HG02840 (cell line): Measurements from ENCODE around the gene BCAS1.

Experiments
- ATAC-seq: cut with Tn5 transposase; IDR thresholded peaks from one replicate; pipeline ENCODE4 v1.9.1; 2021; ENCODE audit warnings: mild to moderate bottlenecking, moderate library complexity, moderate number of reproducible peaks; ENCODE audit not compliant: unreplicated experiment, low FRiP score

BCAS1 gene

GRCh38 chr20:54103067-54103761, 32.8 kb upstream of the BCAS1 start:
- ATAC-seq: no peak

DNA sequence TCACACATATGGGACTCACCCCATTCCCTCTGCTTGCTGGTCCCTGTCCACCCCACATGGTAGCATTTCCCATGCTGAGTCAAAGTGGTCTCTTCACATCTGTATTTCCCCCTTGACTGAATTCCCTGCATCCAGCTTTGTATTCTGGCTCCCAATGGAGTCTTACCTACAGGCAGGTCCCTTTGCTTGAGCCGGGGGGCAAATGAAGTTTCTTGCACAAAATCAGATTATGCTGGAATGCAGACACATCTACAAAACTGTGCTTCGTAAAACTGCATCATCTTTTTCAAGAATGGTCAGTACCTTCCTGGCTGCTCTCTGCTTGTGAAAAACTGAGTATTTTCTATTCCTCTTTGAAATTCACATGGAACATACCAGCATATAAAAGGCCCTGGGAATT, 32.1 kb upstream of the BCAS1 start:
- no peak for ATAC-seq

- ATAC-seq: no peak
Observed at GRCh38 chr20:54100563-54100962, 30.2 kb upstream of the BCAS1 start.

GRCh38 chr20:54099894-54100293, 29.5 kb upstream of the BCAS1 start:
- no peak for ATAC-seq

DNA sequence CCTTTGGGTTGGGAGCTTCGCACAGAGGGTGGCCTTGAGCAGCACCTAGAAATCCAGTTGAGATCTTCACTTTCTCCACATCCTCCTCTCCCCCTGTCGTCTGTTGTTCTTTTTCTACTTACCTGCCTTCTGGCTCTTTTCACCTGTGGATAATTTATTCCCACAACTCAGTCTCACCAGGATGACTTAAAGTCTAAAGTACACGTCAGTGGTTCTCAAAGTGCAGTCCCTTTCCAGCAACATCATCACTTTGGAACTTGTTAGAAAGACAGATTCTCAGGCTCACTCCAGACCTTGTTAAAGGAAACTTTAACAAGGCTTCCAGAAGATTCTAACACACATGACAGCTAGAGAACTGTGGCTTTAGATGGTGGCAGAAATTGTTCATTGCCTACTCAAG, 27.7 kb upstream of the BCAS1 start:
- ATAC-seq: no peak

GRCh38 chr20:54097236-54097529, 26.8 kb upstream of the BCAS1 start:
- no peak for ATAC-seq

- ATAC-seq: no peak
Observed at GRCh38 chr20:54095824-54096223, 25.4 kb upstream of the BCAS1 start.

- no peak for ATAC-seq
Observed at GRCh38 chr20:54094268-54094580, 23.8 kb upstream of the BCAS1 start.

GRCh38 chr20:54093423-54094267, 23.3 kb upstream of the BCAS1 start:
- no peak for ATAC-seq

- ATAC-seq: no peak
Observed at GRCh38 chr20:54092021-54092420, 21.6 kb upstream of the BCAS1 start.

GRCh38 chr20:54091120-54091480, 20.7 kb upstream of the BCAS1 start:
- no peak for ATAC-seq

DNA sequence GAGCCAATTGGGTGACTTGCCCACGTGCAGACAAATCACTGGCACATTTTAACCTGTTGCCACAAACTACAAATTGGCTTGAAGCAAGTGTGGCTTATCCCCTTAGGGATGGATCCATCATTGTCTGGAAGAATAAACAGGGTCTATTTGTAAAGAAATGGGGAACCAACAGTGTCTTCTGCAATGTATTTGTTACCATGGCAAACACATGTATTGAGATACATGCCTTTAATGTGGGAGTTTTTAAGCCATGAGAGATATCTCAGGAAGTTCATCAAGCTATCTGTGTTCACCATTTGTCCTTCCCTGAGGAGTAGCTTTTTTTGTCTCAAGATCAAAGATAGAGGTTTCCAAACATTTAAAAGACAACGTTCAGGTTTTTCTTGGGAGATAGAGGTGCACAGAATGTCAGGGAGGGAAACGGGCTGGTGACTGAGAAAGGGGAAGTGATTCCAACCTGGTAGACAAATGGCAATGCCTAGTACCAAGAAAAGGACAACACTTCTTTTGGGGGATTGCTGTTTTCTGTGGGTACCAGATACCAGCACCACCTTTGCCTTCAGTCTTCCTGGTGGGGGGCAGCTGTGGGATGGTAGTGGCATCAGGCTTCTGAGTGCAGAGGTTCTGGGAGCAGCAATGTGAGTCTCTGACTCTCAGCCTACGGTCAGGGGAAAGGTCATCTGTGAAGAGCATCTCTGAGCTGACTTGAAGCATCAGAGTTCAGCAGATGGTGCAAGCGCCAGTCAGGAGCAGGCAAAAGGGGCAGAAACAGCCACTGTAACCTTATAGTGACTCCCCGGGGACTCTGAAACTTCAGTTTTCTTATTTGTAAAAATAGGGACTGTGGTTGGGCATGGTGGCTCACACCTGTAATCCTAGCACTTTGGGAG, 20.1 kb upstream of the BCAS1 start:
- no peak for ATAC-seq

GRCh38 chr20:54088430-54088829, 18.0 kb upstream of the BCAS1 start:
- ATAC-seq: no peak

GRCh38 chr20:54086507-54087039, 16.2 kb upstream of the BCAS1 start:
- no peak for ATAC-seq

DNA sequence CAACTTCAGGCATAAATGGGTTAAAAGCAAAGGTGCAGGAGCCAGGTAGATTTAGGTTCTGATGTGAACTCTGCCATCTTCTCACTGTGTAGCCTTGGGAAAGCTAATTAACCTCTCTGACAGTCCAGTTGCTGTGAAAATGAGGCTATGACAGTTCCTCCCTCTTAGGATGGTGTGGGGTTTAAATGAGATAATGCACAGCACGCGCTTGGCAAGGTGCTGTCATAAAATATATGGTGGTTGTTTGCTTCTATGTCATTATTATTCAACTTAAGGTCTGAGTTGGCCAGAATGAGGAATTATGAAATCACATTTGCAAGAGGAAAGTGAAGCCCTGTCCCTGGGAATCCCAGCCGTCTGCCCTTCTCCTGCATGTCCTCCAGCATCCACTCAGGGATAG, 15.5 kb upstream of the BCAS1 start:
- no peak for ATAC-seq

DNA sequence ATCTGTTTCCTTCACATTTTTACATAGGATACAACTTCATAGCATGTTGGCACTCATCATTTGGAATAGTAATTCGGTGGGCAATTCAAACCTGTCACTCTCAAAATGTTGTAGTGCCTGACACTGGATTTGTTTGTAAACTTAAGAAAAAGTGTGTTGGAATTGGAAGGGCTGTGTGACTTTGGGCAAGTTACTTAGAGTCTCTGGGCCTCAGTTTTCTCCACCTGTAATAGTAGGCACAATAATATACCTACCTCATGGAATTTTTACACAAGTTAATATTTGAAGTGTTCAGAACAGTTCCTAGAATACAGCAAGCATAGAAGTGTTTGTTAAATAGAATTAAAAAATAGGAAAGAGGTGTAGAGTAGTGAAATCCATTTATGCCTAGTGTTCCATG, 15.0 kb upstream of the BCAS1 start:
- ATAC-seq: no peak

GRCh38 chr20:54084727-54085388, 14.5 kb upstream of the BCAS1 start:
- ATAC-seq: no peak

DNA sequence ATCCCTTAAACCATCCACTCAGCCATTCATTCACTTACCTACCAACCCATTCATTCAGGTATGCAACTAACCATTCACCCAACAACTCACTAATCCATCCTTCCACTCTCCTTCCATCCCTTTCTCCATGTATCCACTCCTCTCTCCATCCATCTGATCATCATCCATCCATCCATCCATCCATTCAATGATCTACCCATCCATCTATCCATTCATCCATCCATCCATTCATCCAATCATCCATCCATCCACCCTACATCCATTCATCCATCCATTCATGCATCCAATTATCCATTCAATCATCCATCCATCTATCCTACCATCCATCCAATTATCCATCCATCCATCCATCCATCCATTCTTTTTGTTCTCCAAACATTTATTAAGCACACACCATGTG, 13.8 kb upstream of the BCAS1 start:
- ATAC-seq: no peak

- ATAC-seq: no peak
Observed at GRCh38 chr20:54083459-54083858, 13.1 kb upstream of the BCAS1 start.

DNA sequence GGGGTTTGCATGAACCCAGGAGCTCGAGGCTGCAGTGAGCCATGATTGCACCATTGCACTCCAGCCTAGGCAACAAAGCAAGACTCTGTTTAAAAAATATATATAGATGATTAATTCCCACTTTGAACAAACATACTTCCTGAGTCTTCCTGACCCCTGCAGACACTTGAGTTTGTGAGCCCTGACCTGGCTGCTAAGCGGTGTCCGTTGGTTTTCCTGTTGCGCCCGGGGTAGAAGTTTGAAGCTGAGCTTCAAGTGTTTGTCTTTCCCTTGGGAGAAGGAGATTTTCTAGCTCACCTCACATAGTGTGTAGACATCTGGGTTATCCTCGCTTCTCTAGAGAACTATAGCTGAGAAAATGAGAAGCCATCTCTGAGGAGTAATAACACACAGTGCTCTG, 11.7 kb upstream of the BCAS1 start:
- no peak for ATAC-seq

- no peak for ATAC-seq
Observed at GRCh38 chr20:54079652-54080051, 9.3 kb upstream of the BCAS1 start.
